SKM-1 (cell line): ENCODE data around the gene PDCD11.
"Not testable (repeated sequence)": the region's sequence is repeated elsewhere in the genome, so short reads cannot be mapped to it uniquely, and the experiment has no call there.

Experiments
- DNase-seq: peaks from one replicate; lab custom pipeline; 2025; ENCODE audit not compliant: unreplicated experiment; lab: John Stamatoyannopoulos, UW

Gene PDCD11

GRCh38 chr10:103473261-103473671 is 76.8 kb downstream of the PDCD11 start:
- DNase-seq = no peak

GRCh38 chr10:103474077-103474476 is 77.7 kb downstream of the PDCD11 start:
- DNase-seq = no peak

GRCh38 chr10:103475437-103475836 is 79.0 kb downstream of the PDCD11 start:
- DNase-seq = no peak

- DNase-seq = no peak
Observed at GRCh38 chr10:103476046-103476768, 79.8 kb downstream of the PDCD11 start.

- no peak for DNase-seq
Observed at GRCh38 chr10:103478671-103479070, 82.2 kb downstream of the PDCD11 start.

GRCh38 chr10:103479135-103479534 is 82.7 kb downstream of the PDCD11 start, which contains the start of gene CALHM3:
CALHM3 (minus strand) TSS chr10:103479240; CDS start chr10:103479032, 208 bp downstream.
- DNase-seq = no peak

- DNase-seq = no peak
Observed at GRCh38 chr10:103480521-103480920, 84.1 kb downstream of the PDCD11 start.

GRCh38 chr10:103481974-103482531 is 85.6 kb downstream of the PDCD11 start:
- DNase-seq = peak; percentile 86

- DNase-seq = not testable (repeated sequence)
Observed at GRCh38 chr10:103486635-103487409, 90.4 kb downstream of the PDCD11 start.

GRCh38 chr10:103487410-103487708 is 90.9 kb downstream of the PDCD11 start:
- DNase-seq = no peak

GRCh38 chr10:103490986-103491314 is 94.5 kb downstream of the PDCD11 start:
- DNase-seq = no peak

GRCh38 chr10:103491729-103492364 is 95.4 kb downstream of the PDCD11 start:
- no peak for DNase-seq

- no peak for DNase-seq
Observed at GRCh38 chr10:103492655-103493261, 96.3 kb downstream of the PDCD11 start.

GRCh38 chr10:103493362-103493915 is 97.0 kb downstream of the PDCD11 start, which contains the start of gene NEURL1:
NEURL1 (plus strand) TSS chr10:103493705; CDS start chr10:103494388, 683 bp downstream.
- DNase-seq = no peak

GRCh38 chr10:103493916-103494877 is 97.8 kb downstream of the PDCD11 start:
- DNase-seq = no peak

- DNase-seq = no peak
Observed at GRCh38 chr10:103495321-103495720, 98.9 kb downstream of the PDCD11 start.
